ENCODE measurements around the gene ATP10A.

Gene ATP10A

DNA sequence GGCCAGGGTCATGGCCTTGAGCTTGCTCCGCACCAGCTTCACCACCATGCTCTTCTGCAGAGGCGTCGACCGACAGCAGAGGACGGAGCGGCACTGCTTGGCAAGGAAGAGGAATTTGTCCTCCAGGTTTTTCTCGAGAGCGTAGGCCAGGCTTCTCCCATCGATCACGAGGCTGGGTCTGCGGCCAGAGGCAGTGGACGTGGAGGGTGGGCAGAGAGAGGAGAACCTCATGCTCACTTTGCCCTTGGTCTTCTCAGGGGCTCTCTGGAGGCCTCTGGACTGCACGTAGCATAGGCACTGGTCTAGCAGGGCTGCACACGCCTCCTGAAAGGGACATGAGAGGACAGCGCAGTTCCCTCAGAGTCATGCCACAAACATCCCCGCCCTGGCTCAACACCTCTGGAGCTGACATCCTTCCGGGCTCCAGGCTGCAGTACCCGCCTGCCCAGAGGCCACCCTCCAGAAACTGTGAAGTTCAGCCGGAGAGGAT, 168.3 kb downstream of the ATP10A start:
- Histone ChIP-seq H3K4me3 (no peak overlapping the region), H3K27ac (peak overlapping the region; percentile 4 to 56)
- TF ChIP-seq, protein P1, sequence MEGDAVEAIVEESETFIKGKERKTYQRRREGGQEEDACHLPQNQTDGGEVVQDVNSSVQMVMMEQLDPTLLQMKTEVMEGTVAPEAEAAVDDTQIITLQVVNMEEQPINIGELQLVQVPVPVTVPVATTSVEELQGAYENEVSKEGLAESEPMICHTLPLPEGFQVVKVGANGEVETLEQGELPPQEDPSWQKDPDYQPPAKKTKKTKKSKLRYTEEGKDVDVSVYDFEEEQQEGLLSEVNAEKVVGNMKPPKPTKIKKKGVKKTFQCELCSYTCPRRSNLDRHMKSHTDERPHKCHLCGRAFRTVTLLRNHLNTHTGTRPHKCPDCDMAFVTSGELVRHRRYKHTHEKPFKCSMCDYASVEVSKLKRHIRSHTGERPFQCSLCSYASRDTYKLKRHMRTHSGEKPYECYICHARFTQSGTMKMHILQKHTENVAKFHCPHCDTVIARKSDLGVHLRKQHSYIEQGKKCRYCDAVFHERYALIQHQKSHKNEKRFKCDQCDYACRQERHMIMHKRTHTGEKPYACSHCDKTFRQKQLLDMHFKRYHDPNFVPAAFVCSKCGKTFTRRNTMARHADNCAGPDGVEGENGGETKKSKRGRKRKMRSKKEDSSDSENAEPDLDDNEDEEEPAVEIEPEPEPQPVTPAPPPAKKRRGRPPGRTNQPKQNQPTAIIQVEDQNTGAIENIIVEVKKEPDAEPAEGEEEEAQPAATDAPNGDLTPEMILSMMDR (IDR thresholded peaks at IDR 0.05), result no peak
- DNase-seq (ENCODE audit: low spot score), result no peak

DNA sequence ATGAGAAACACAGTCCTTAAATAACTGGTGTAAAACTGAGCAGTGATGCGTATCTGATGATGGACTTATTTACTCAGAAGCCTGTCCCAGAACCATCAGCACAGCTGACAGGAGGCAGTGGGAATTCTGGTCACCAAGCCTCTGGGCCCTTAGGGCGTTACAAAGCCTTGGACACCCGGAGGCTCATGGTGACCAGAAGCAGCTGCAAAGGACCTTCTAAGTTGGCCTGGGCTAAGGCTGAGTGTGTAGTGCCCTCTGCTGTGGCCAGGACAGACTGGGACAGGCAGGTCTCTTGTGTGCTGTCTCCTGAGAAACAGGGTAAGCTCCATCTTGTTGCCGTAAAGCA, 168.9 kb downstream of the ATP10A start:
- no peak overlapping the region for H3K4me3 ChIP-seq
- no peak for DNase-seq (ENCODE audit: low spot score)
- peak overlapping the region; percentile 4 to 56 for H3K27ac ChIP-seq
- TF ChIP-seq, protein P1 (IDR thresholded peaks at IDR 0.05), result no peak

DNA sequence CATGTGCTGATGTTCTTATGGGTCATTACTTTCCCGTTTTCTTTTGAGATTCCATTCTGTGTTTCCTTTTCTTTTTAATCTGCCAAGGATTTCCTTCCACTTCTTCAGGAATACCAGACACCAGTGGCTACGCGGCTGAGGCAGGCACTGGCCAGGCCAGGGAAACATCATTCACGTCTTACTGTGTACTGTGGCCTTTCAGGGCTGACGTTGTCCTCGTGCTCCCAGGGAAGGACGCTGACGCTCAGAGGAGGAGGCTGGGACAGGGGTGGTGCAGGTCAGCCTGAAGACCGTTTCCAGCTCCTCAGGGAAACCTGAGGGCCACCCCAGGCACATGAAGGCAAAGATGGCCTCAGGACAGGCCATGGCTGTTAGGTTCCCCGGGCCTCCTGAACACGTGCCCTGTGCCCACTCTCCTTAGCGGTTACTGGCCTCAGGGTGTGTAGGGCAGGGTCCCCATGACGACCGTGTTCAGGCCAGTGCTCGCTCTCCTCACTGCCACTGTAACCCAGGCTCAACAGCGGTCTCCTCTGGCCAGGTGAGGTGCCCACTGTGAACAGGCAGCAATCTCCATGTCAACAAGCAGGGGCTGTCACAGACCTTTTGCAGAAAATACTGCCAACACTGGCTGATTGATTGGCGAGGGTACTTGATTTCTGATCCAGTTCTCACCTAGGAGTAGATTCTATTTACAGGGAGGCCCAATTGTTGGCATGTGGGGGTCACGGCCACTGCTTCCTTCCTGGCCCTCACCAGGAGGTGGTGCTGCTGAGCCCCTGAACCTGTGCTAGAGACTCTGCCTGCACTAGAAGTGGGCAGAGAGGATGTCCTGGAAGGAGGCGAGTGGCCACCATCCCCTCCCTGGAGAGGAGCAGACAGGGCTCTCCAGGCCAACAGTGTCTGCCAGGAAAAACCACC, 169.5 kb downstream of the ATP10A start:
- H3K27ac ChIP-seq, result peak overlapping the region; percentile 4 to 56
- no peak for DNase-seq (ENCODE audit: low spot score)
- no peak overlapping the region for H3K4me3 ChIP-seq
- TF ChIP-seq, protein P1 (IDR thresholded peaks at IDR 0.05), result peak; percentile 57

DNA sequence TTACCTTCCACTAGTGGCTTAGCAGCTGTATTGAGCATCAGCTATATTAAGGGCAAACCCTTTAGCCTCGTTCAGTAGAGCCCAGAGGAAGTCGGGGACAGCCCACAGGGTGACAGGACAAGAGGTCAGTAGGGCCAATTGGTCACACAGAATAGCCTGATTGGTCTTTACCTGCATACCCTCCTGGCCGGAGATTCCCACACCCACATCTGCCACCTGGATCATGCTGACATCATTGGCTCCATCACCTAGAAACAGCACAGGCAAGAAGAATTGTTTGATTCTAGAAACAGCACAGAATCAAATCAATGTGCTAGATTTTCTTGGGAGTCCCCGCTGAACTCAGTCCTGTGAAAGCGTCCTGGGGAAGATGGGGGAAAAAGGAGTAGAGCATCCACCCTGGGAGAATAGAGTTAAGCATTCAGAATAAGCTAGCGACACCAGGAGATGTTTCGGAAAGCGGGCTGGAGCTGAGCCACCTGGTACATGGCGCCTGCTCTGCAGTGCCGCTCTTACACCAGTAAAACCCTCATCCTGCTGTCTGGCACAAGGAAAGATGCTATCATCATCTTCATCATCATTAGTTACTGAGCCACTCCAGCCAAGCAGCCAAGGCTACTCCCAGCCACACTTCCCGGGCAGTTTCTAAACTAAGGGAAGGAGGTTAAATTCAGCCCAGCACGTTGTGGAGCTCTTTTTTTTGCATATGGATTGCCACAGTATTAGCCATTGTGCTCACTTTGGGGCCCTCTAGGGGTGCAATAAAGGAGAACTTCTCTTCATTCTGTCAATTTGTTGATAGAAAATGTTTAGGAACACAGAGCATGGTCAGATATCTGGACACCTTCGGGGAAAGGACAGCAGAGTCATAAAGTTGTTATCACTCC, 171.3 kb downstream of the ATP10A start:
- DNase-seq (ENCODE audit: low spot score), result no peak
- peak overlapping the region; percentile 12 to 78 for H3K27ac ChIP-seq
- H3K4me3 ChIP-seq, result no peak overlapping the region
- TF ChIP-seq, protein P1 (IDR thresholded peaks at IDR 0.05), result no peak

- DNase-seq (ENCODE audit: low spot score), result no peak
- TF ChIP-seq, protein P1 (IDR thresholded peaks at IDR 0.05), result no peak
- Histone ChIP-seq H3K4me3 (no peak overlapping the region), H3K27ac (peak overlapping the region in 1 of 2 donors; percentile 78)
Measured at GRCh38 chr15:25690673-25691543, 172.2 kb downstream of the ATP10A start.

DNA sequence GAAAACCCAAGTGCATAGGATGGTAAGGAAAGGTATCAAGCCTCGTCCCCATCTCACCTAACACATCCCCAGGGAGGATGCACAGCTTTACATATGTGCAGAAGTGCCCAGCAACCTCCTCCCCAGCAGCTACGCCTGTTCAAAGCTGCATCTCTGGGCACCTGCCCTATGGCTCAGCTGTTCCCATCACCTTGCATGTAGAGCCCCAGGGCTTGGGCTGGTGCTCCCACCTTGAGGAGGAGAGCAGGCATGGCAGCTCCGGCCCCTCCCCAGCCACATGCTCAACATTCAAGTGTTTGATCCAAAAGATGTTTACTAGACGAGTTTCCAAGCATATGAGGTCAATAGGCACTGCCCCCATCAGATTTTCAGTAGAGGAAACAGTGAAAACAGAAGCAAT, 173.5 kb downstream of the ATP10A start:
- TF ChIP-seq, protein P1 (IDR thresholded peaks at IDR 0.05), result no peak
- H3K27ac ChIP-seq, result no peak overlapping the region
- no peak for DNase-seq (ENCODE audit: low spot score)
- H3K4me3 ChIP-seq, result no peak overlapping the region
